ENCODE results near the gene WASF3.

Gene WASF3

GRCh38 chr13:26591672-26592071 is 34.2 kb downstream of the WASF3 start:
- no peak overlapping the region for H3K27ac Mint-ChIP-seq
- no peaks in the 10 kb centered on the region for H3K4me1 Mint-ChIP-seq (ENCODE audit: low read depth)
- H3K4me3 Mint-ChIP-seq, result no peak overlapping the region
- no peaks in the 10 kb centered on the region for H3K36me3 Mint-ChIP-seq
- H3K9me3 Mint-ChIP-seq (ENCODE audit: low read depth), result no peaks in the 10 kb centered on the region
- peaks cover 22% of the 10 kb centered on the region for H3K27me3 Mint-ChIP-seq

GRCh38 chr13:26593661-26594060 is 36.2 kb downstream of the WASF3 start:
- Mint-ChIP-seq H3K9me3 (ENCODE audit: low read depth) (no peaks in the 10 kb centered on the region), H3K27me3 (peaks cover 21% of the 10 kb centered on the region), H3K27ac (no peak overlapping the region), H3K36me3 (no peaks in the 10 kb centered on the region), H3K4me3 (no peak overlapping the region), H3K4me1 (ENCODE audit: low read depth) (no peaks in the 10 kb centered on the region)

DNA sequence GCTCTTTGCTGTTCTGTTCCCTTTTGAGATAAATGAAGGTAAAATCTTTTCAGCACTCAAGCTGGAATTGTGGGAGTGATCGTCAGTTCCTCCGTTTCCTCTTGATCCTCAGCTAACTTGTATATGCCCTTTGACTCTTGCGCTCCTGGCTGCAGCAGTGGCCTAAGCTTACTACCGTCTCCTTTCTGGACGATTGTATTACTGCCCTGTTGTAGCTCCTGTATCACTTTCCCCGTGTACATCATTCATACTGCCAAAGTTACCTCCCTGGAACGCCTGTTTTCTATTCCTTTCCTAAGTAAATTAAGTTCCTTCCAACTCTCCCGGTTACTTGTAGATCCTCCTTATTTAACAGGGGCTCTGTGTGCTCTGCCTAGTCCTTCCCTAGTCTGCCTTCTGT is 36.9 kb downstream of the WASF3 start:
- H3K4me3 Mint-ChIP-seq, result no peak overlapping the region
- no peaks in the 10 kb centered on the region for H3K9me3 Mint-ChIP-seq (ENCODE audit: low read depth)
- no peak overlapping the region for H3K27ac Mint-ChIP-seq
- H3K36me3 Mint-ChIP-seq, result no peaks in the 10 kb centered on the region
- H3K27me3 Mint-ChIP-seq, result peaks cover 21% of the 10 kb centered on the region
- H3K4me1 Mint-ChIP-seq (ENCODE audit: low read depth), result no peaks in the 10 kb centered on the region

DNA sequence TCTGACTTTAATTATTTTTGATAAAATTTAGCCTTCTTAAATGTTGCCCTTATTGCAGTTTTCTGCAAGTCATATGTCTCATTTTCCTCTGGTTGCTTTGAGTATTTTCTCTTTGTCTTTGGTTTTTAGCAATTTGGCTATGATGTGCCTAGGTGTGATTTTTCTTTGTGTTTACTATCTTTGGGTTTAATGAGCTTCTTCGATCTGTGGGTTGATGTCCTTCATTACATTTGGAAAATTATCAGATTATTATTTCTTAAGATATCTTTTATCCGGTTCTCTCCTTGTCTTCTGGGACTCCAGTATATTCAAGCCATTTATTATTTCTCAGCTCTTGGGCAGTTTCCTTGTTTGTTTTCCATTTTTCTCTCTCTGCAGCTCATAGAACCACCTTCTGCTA is 39.0 kb downstream of the WASF3 start:
- Mint-ChIP-seq H3K36me3 (no peaks in the 10 kb centered on the region), H3K27ac (no peak overlapping the region), H3K9me3 (ENCODE audit: low read depth) (no peaks in the 10 kb centered on the region), H3K4me3 (no peak overlapping the region), H3K27me3 (peaks cover 18% of the 10 kb centered on the region), H3K4me1 (ENCODE audit: low read depth) (peaks cover 5% of the 10 kb centered on the region)

- Mint-ChIP-seq H3K27me3 (peaks cover 9% of the 10 kb centered on the region), H3K36me3 (no peaks in the 10 kb centered on the region), H3K4me3 (no peak overlapping the region), H3K9me3 (ENCODE audit: low read depth) (no peaks in the 10 kb centered on the region), H3K4me1 (ENCODE audit: low read depth) (peaks cover 12% of the 10 kb centered on the region), H3K27ac (no peak overlapping the region)
Measured at GRCh38 chr13:26599403-26599802, 41.9 kb downstream of the WASF3 start.

DNA sequence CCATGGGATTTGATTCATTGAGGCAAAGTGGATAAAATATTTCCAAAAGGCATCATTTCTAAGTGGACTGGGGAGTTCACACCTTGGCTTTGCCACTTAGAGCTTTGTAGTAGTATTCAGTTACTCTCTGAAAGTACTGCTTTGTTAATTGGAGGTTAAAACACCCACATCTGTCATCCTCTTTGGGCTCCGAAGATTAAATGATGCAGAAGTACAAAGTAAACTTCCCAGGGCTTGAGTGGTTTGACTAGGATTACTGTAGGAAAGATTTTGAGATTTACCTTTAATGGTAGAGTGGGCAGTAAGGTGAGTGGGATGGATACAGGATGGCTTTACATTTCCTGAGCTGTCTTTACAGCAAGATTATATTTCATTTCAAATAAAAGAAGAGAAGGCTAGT is 42.4 kb downstream of the WASF3 start:
- H3K27ac Mint-ChIP-seq, result no peak overlapping the region
- H3K36me3 Mint-ChIP-seq, result no peaks in the 10 kb centered on the region
- no peaks in the 10 kb centered on the region for H3K9me3 Mint-ChIP-seq (ENCODE audit: low read depth)
- no peak overlapping the region for H3K4me3 Mint-ChIP-seq
- H3K27me3 Mint-ChIP-seq, result peaks cover 8% of the 10 kb centered on the region
- H3K4me1 Mint-ChIP-seq (ENCODE audit: low read depth), result peaks cover 12% of the 10 kb centered on the region

- H3K36me3 Mint-ChIP-seq, result no peaks in the 10 kb centered on the region
- H3K4me1 Mint-ChIP-seq (ENCODE audit: low read depth), result peaks cover 12% of the 10 kb centered on the region
- no peak overlapping the region for H3K4me3 Mint-ChIP-seq
- H3K27me3 Mint-ChIP-seq, result peaks cover 7% of the 10 kb centered on the region
- no peaks in the 10 kb centered on the region for H3K9me3 Mint-ChIP-seq (ENCODE audit: low read depth)
- no peak overlapping the region for H3K27ac Mint-ChIP-seq
Measured at GRCh38 chr13:26600343-26600742, 42.9 kb downstream of the WASF3 start.

- Mint-ChIP-seq H3K27me3 (peaks cover 5% of the 10 kb centered on the region), H3K27ac (no peak overlapping the region), H3K9me3 (ENCODE audit: low read depth) (no peaks in the 10 kb centered on the region), H3K36me3 (no peaks in the 10 kb centered on the region), H3K4me1 (ENCODE audit: low read depth) (peaks cover 12% of the 10 kb centered on the region), H3K4me3 (no peak overlapping the region)
Measured at GRCh38 chr13:26601669-26602068, 44.2 kb downstream of the WASF3 start.

- H3K36me3 Mint-ChIP-seq, result no peaks in the 10 kb centered on the region
- peaks cover 12% of the 10 kb centered on the region for H3K4me1 Mint-ChIP-seq (ENCODE audit: low read depth)
- no peak overlapping the region for H3K4me3 Mint-ChIP-seq
- H3K9me3 Mint-ChIP-seq (ENCODE audit: low read depth), result no peaks in the 10 kb centered on the region
- peaks cover 3% of the 10 kb centered on the region for H3K27me3 Mint-ChIP-seq
- H3K27ac Mint-ChIP-seq, result no peak overlapping the region
Measured at GRCh38 chr13:26602783-26603182, 45.3 kb downstream of the WASF3 start.

DNA sequence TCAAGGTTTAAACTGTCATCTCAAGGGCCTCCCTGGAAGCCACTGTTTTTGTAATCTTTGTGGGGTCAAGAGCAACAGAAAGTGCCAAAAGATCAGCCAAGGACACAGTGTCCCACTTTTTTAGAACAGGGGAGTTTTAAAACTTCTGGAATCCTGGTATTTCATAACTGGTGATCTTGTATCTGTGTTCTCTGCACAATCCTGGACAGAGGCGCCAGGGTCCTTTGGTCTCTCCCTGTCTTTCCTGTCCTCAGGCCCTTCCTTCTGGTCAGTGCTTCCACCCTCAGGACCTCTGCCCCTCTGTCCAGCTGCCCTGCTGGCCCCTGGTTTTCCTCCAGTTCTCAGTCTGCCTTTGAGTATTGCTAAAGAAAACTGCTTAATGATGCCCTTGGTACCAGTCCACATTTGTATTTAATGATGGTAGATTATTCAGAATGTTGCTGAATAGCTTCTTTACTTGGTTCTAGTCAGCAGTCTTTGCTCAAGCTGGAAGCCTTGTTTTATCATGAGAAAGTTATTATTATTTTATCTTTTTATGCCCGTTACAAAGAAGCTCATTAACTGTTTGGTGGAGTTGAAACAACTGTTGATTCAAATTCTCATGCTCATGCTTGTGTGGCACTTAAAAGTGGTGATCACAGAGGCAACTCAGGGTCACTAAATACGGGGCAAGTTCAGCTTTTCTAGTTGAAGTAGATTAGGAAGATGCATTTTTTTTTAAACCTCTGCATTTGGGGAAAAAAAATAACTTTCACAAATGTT is 47.5 kb downstream of the WASF3 start:
- peaks cover 12% of the 10 kb centered on the region for H3K4me1 Mint-ChIP-seq (ENCODE audit: low read depth)
- no peaks in the 10 kb centered on the region for H3K27me3 Mint-ChIP-seq
- H3K4me3 Mint-ChIP-seq, result no peak overlapping the region
- no peaks in the 10 kb centered on the region for H3K36me3 Mint-ChIP-seq
- H3K9me3 Mint-ChIP-seq (ENCODE audit: low read depth), result no peaks in the 10 kb centered on the region
- no peak overlapping the region for H3K27ac Mint-ChIP-seq

- H3K36me3 Mint-ChIP-seq, result no peaks in the 10 kb centered on the region
- no peaks in the 10 kb centered on the region for H3K27me3 Mint-ChIP-seq
- H3K4me3 Mint-ChIP-seq, result no peak overlapping the region
- no peaks in the 10 kb centered on the region for H3K9me3 Mint-ChIP-seq (ENCODE audit: low read depth)
- peaks cover 12% of the 10 kb centered on the region for H3K4me1 Mint-ChIP-seq (ENCODE audit: low read depth)
- no peak overlapping the region for H3K27ac Mint-ChIP-seq
Measured at GRCh38 chr13:26605845-26606244, 48.4 kb downstream of the WASF3 start.

DNA sequence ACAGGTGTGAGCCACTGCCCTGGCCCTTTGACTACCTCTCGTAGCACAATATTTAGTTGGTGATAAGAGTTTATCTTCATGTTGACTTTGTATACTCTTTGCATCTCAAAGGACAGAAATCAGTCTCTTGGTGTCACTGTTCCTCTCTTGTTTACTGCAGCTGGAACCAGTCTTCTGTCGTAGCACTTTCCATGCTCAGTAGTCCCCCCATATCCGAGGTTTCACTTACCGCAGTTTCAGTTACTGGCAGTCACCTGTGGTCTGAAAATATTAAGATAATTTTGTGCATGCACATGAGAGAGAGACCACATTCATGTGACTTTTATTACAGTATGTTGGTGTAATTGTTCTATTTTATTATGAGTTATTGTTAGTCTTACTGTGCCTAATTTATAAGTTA is 49.1 kb downstream of the WASF3 start:
- Mint-ChIP-seq H3K4me3 (no peak overlapping the region), H3K27me3 (no peaks in the 10 kb centered on the region), H3K27ac (no peak overlapping the region), H3K9me3 (ENCODE audit: low read depth) (no peaks in the 10 kb centered on the region), H3K36me3 (no peaks in the 10 kb centered on the region), H3K4me1 (ENCODE audit: low read depth) (peaks cover 5% of the 10 kb centered on the region)

- H3K4me3 Mint-ChIP-seq, result no peak overlapping the region
Measured at GRCh38 chr13:26614721-26615120, 57.2 kb downstream of the WASF3 start.

GRCh38 chr13:26616126-26616525 is 58.6 kb downstream of the WASF3 start:
- Mint-ChIP-seq H3K27me3 (peaks cover 10% of the 10 kb centered on the region), H3K4me1 (ENCODE audit: low read depth) (peaks cover 4% of the 10 kb centered on the region), H3K27ac (no peak overlapping the region), H3K4me3 (no peak overlapping the region), H3K36me3 (no peaks in the 10 kb centered on the region), H3K9me3 (ENCODE audit: low read depth) (no peaks in the 10 kb centered on the region)

More at GRCh38 chr13:26614721-26615120, 57.2 kb downstream of the WASF3 start:
- peaks cover 4% of the 10 kb centered on the region for H3K4me1 Mint-ChIP-seq (ENCODE audit: low read depth)
- H3K27ac Mint-ChIP-seq, result no peak overlapping the region
- no peaks in the 10 kb centered on the region for H3K9me3 Mint-ChIP-seq (ENCODE audit: low read depth)
- H3K36me3 Mint-ChIP-seq, result no peaks in the 10 kb centered on the region
- peaks cover 3% of the 10 kb centered on the region for H3K27me3 Mint-ChIP-seq

GRCh38 chr13:26618726-26619125 is 61.2 kb downstream of the WASF3 start:
- Mint-ChIP-seq H3K27me3 (peaks cover 17% of the 10 kb centered on the region), H3K36me3 (no peaks in the 10 kb centered on the region), H3K4me1 (ENCODE audit: low read depth) (peaks cover 4% of the 10 kb centered on the region), H3K4me3 (no peak overlapping the region), H3K27ac (no peak overlapping the region), H3K9me3 (ENCODE audit: low read depth) (peaks cover 4% of the 10 kb centered on the region)

DNA sequence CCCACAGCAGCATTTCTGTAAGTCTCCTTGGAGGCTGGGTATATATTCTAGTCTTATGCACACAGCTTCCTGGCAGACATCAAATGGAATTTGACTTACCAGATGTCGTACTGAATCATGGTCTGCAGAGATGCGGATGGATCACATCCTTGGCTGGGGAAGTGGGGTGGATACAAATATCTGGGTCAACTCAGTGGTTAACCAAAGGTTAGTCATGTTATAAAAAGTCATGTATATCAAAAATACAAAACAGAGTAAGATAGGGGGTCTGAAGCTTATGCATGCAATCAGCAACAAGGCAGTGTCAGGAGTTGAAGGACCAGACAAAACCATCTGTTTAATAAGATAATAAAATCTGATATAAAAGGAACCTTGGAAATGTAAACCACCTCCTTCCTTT is 61.9 kb downstream of the WASF3 start:
- H3K36me3 Mint-ChIP-seq, result no peaks in the 10 kb centered on the region
- H3K9me3 Mint-ChIP-seq (ENCODE audit: low read depth), result peaks cover 10% of the 10 kb centered on the region
- H3K4me1 Mint-ChIP-seq (ENCODE audit: low read depth), result peaks cover 4% of the 10 kb centered on the region
- no peak overlapping the region for H3K27ac Mint-ChIP-seq
- H3K27me3 Mint-ChIP-seq, result peaks cover 17% of the 10 kb centered on the region
- no peak overlapping the region for H3K4me3 Mint-ChIP-seq
